Measurements from ENCODE around the gene USHBP1. TPM values are rescaled to one million over a fixed set of nuclear protein-coding genes. Genes with fewer than 3 reads are reported as not detected.

The USHBP1 gene
- total RNA-seq, 1 donor from 2014 or later: not detected

- FAIRE-seq: no peak
- Histone ChIP-seq H3K27me3 (ENCODE audit: control insufficient read depth, insufficient read depth, low read length) (no peaks in the 10 kb centered on the region), H3K4me3 (ENCODE audit: low read depth, low read length) (peak within 1 kb of the TSS; percentile 68), H3K36me3 (ENCODE audit: control insufficient read depth, insufficient read depth, low read length) (peaks cover 4% of the 10 kb centered on the region)
- no peak for TF ChIP-seq CTCF (IDR thresholded peaks at IDR 0.05; ENCODE audit: insufficient read depth, low read length, severe bottlenecking)
- DNase-seq (ENCODE audit: low read depth): peak; percentile 89
Observed at GRCh38 chr19:17226002-17226933, 38.3 kb downstream of the USHBP1 start, which contains the start of gene OCEL1. OCEL1 (plus strand) TSS chr19:17226226; CDS start chr19:17226248, 22 bp downstream.

- H3K4me3 ChIP-seq (ENCODE audit: low read depth, low read length): no peak overlapping the region
- DNase-seq (ENCODE audit: low read depth) (no peak), FAIRE-seq (no peak)
- peaks cover 1% of the 10 kb centered on the region for H3K36me3 ChIP-seq (ENCODE audit: control insufficient read depth, insufficient read depth, low read length)
- TF ChIP-seq CTCF (IDR thresholded peaks at IDR 0.05; ENCODE audit: insufficient read depth, low read length, severe bottlenecking): no peak
- no peaks in the 10 kb centered on the region for H3K27me3 ChIP-seq (ENCODE audit: control insufficient read depth, insufficient read depth, low read length)
Observed at GRCh38 chr19:17225053-17225452, 39.5 kb downstream of the USHBP1 start.

- peaks cover 6% of the 10 kb centered on the region for H3K36me3 ChIP-seq (ENCODE audit: control insufficient read depth, insufficient read depth, low read length)
- no peak overlapping the region for H3K4me3 ChIP-seq (ENCODE audit: low read depth, low read length)
- H3K27me3 ChIP-seq (ENCODE audit: control insufficient read depth, insufficient read depth, low read length): no peaks in the 10 kb centered on the region
- DNase-seq (ENCODE audit: low read depth) (peak; percentile 61), FAIRE-seq (no peak)
- TF ChIP-seq CTCF (IDR thresholded peaks at IDR 0.05; ENCODE audit: insufficient read depth, low read length, severe bottlenecking): no peak
Observed at GRCh38 chr19:17220207-17220758, 44.3 kb downstream of the USHBP1 start.

GRCh38 chr19:17219286-17219685 lies 45.3 kb downstream of the USHBP1 start:
- FAIRE-seq (no peak), DNase-seq (ENCODE audit: low read depth) (no peak)
- Histone ChIP-seq H3K36me3 (ENCODE audit: control insufficient read depth, insufficient read depth, low read length) (peaks cover 6% of the 10 kb centered on the region), H3K4me3 (ENCODE audit: low read depth, low read length) (no peak overlapping the region), H3K27me3 (ENCODE audit: control insufficient read depth, insufficient read depth, low read length) (no peaks in the 10 kb centered on the region)
- TF ChIP-seq CTCF (IDR thresholded peaks at IDR 0.05; ENCODE audit: insufficient read depth, low read length, severe bottlenecking): no peak

- FAIRE-seq (peak; percentile 88), DNase-seq (ENCODE audit: low read depth) (no peak)
- no peak for TF ChIP-seq CTCF (IDR thresholded peaks at IDR 0.05; ENCODE audit: insufficient read depth, low read length, severe bottlenecking)
- no peak overlapping the region for H3K4me3 ChIP-seq (ENCODE audit: low read depth, low read length)
- peaks cover 11% of the 10 kb centered on the region for H3K36me3 ChIP-seq (ENCODE audit: control insufficient read depth, insufficient read depth, low read length)
- H3K27me3 ChIP-seq (ENCODE audit: control insufficient read depth, insufficient read depth, low read length): no peaks in the 10 kb centered on the region
Observed at GRCh38 chr19:17216058-17216670, 48.4 kb downstream of the USHBP1 start.

All from bronchial epithelial cell (primary cell).